A549 (cell line): ENCODE data around the gene RHOT2.

Experiments used
- EP300 ChIP-seq, 2 experiments: fragments of >200 bp; sonication (Bioruptor Twin); formaldehyde crosslinking; IDR thresholded peaks; 2 replicates in 1 of 2; 3 replicates in 1 of 2; pipeline ENCODE4 v1.6.1; 2016 to 2017
- MYC ChIP-seq: IDR thresholded peaks from 2 replicates; pipeline ENCODE4 v1.6.1; 2012; ENCODE audit warnings: mild to moderate bottlenecking, inconsistent platforms, low read length, improper control_type of control experiment, borderline replicate concordance
- POLR2A ChIP-seq: IDR thresholded peaks from 2 replicates; pipeline ENCODE4 v1.6.1; 2012; ENCODE audit warnings: mild to moderate bottlenecking, low read length
- SREBF2 ChIP-seq: fragments of 450-650 bp; IDR thresholded peaks from 2 replicates; pipeline ENCODE4 v1.6.1; 2014; ENCODE audit warnings: mild to moderate bottlenecking, moderate library complexity
- TF ChIP-seq, protein P1 (sequence below): fragments of >200 bp; sonication (Bioruptor Twin); formaldehyde crosslinking; IDR thresholded peaks from 3 replicates; pipeline ENCODE4 v1.5.1; 2016
- TF ChIP-seq, protein P2 (sequence below): fragments of 200-600 bp; sonication (generic); IDR thresholded peaks from 2 replicates; pipeline ENCODE4 v1.6.1; 2016; ENCODE audit warnings: antibody characterized with exemption, mild to moderate bottlenecking, moderate library complexity

DNA sequence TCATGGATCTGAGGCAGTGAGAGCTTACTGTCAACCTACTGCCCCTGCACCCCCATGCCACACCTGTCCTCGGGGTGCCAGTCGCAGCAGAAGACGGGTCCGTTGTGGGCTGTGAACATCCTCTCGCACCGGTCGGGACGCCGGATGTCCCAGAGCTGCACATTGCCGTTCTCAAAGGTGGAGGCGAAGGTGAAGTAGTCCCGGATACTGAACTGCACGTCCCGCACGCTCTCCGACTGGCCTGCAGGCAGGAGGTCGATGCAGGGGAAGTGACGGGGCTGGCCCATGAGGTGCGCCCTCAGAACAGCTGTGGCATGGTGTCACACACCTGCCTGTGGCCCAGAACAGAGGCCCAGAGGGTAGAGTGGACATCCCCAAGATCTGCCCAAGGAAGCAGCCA, 19.6 kb downstream of the RHOT2 start:
- TF ChIP-seq, protein P1, sequence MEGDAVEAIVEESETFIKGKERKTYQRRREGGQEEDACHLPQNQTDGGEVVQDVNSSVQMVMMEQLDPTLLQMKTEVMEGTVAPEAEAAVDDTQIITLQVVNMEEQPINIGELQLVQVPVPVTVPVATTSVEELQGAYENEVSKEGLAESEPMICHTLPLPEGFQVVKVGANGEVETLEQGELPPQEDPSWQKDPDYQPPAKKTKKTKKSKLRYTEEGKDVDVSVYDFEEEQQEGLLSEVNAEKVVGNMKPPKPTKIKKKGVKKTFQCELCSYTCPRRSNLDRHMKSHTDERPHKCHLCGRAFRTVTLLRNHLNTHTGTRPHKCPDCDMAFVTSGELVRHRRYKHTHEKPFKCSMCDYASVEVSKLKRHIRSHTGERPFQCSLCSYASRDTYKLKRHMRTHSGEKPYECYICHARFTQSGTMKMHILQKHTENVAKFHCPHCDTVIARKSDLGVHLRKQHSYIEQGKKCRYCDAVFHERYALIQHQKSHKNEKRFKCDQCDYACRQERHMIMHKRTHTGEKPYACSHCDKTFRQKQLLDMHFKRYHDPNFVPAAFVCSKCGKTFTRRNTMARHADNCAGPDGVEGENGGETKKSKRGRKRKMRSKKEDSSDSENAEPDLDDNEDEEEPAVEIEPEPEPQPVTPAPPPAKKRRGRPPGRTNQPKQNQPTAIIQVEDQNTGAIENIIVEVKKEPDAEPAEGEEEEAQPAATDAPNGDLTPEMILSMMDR = no peak
- TF ChIP-seq EP300 (IDR thresholded peaks at IDR 0.05) (no peak), SREBF2 (no peak), POLR2A (no peak), MYC (no peak)
- TF ChIP-seq, protein P2, sequence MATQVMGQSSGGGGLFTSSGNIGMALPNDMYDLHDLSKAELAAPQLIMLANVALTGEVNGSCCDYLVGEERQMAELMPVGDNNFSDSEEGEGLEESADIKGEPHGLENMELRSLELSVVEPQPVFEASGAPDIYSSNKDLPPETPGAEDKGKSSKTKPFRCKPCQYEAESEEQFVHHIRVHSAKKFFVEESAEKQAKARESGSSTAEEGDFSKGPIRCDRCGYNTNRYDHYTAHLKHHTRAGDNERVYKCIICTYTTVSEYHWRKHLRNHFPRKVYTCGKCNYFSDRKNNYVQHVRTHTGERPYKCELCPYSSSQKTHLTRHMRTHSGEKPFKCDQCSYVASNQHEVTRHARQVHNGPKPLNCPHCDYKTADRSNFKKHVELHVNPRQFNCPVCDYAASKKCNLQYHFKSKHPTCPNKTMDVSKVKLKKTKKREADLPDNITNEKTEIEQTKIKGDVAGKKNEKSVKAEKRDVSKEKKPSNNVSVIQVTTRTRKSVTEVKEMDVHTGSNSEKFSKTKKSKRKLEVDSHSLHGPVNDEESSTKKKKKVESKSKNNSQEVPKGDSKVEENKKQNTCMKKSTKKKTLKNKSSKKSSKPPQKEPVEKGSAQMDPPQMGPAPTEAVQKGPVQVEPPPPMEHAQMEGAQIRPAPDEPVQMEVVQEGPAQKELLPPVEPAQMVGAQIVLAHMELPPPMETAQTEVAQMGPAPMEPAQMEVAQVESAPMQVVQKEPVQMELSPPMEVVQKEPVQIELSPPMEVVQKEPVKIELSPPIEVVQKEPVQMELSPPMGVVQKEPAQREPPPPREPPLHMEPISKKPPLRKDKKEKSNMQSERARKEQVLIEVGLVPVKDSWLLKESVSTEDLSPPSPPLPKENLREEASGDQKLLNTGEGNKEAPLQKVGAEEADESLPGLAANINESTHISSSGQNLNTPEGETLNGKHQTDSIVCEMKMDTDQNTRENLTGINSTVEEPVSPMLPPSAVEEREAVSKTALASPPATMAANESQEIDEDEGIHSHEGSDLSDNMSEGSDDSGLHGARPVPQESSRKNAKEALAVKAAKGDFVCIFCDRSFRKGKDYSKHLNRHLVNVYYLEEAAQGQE = no peak
